Upper lobe of right lung (tissue), 1 donor: ENCODE results near the gene OR9I1. TPM values are rescaled to one million over a fixed set of nuclear protein-coding genes. Genes with fewer than 3 reads are reported as not detected.

Experiments used
- ATAC-seq: fragments of 200-7000 bp; cut with Tn5 transposase; one replicate; pipeline ENCODE4 v1.9.1; 2020; ENCODE audit warnings: mild to moderate bottlenecking, moderate library complexity
- DNase-seq: peaks from one replicate; pipeline ENCODE4 v3.0.0-alpha.2; 2020
- H3K27ac ChIP-seq: fragments of 200-600 bp; one replicate; pipeline ENCODE4 v1.8.0; 2022
- H3K27me3 ChIP-seq: fragments of 200-600 bp; one replicate; pipeline ENCODE4 v1.8.0; 2022; ENCODE audit warnings: mild to moderate bottlenecking
- H3K36me3 ChIP-seq: fragments of 200-600 bp; one replicate; pipeline ENCODE4 v1.8.0; 2022
- H3K4me1 ChIP-seq: fragments of 200-600 bp; one replicate; pipeline ENCODE4 v1.8.0; 2022
- H3K4me3 ChIP-seq: fragments of 200-600 bp; one replicate; pipeline ENCODE4 v1.8.0; 2022; ENCODE audit warnings: mild to moderate bottlenecking
- H3K9me3 ChIP-seq: fragments of 200-600 bp; one replicate; pipeline ENCODE4 v1.8.0; 2022
- CTCF ChIP-seq: fragments of 200-600 bp; IDR thresholded peaks from one replicate; pipeline ENCODE4 v1.8.0; 2022; ENCODE audit warnings: antibody characterized with exemption
- intact Hi-C: fragments of 100-400 bp; cut with DNase I; formaldehyde crosslinking; loops from one replicate; pipeline ENCODE4 v1.11.0; 2022
- total RNA-seq: library from RNA; stranded (reverse); fragmentation: NEBNext Ultra II Directional; extraction: Animal tissue kit (Norgen Biotek cat#: 25700); gene quantifications from one replicate; pipeline ENCODE4 v1.2.1, GENCODE V29; 2021
- donor health status: DM: no; HTN: yes; CAD: no; lungs with severe emphysema.

The OR9I1 gene
- total RNA-seq, 1 donor from 2014 or later: not detected

GRCh38 chr11:58142761-58143160 is 17.4 kb upstream of the OR9I1 start:
- H3K4me3 ChIP-seq: no peak overlapping the region
- no peaks in the 10 kb centered on the region for H3K27me3 ChIP-seq
- DNase-seq (no peak), ATAC-seq (no peak)
- TF ChIP-seq CTCF: no peak
- H3K27ac ChIP-seq: no peak overlapping the region
- no peaks in the 10 kb centered on the region for H3K4me1 ChIP-seq
- intact Hi-C loops: no loop called here
- H3K9me3 ChIP-seq: no peaks in the 10 kb centered on the region
- H3K36me3 ChIP-seq: no peaks in the 10 kb centered on the region

- Histone ChIP-seq H3K27ac (no peak overlapping the region), H3K4me1 (no peaks in the 10 kb centered on the region), H3K27me3 (no peaks in the 10 kb centered on the region), H3K36me3 (no peaks in the 10 kb centered on the region), H3K4me3 (no peak overlapping the region), H3K9me3 (no peaks in the 10 kb centered on the region)
- ATAC-seq (no peak), DNase-seq (no peak)
- intact Hi-C loops: no loop called here
- no peak for TF ChIP-seq CTCF
Observed at GRCh38 chr11:58135171-58135570, 9.8 kb upstream of the OR9I1 start.

GRCh38 chr11:58134151-58134550 is 8.8 kb upstream of the OR9I1 start:
- ATAC-seq: no peak

GRCh38 chr11:58133309-58134076 is 8.2 kb upstream of the OR9I1 start:
- H3K4me1 ChIP-seq: no peaks in the 10 kb centered on the region
- no peaks in the 10 kb centered on the region for H3K9me3 ChIP-seq
- no peaks in the 10 kb centered on the region for H3K27me3 ChIP-seq
- ATAC-seq: no peak
- intact Hi-C loops: no loop called here
- no peak overlapping the region for H3K4me3 ChIP-seq
- no peak for DNase-seq
- H3K36me3 ChIP-seq: no peaks in the 10 kb centered on the region
- H3K27ac ChIP-seq: no peak overlapping the region
- no peak for TF ChIP-seq CTCF

More at GRCh38 chr11:58134151-58134550, 8.8 kb upstream of the OR9I1 start:
- Histone ChIP-seq H3K27me3 (no peaks in the 10 kb centered on the region), H3K27ac (no peak overlapping the region), H3K9me3 (no peaks in the 10 kb centered on the region), H3K4me3 (no peak overlapping the region), H3K4me1 (no peaks in the 10 kb centered on the region), H3K36me3 (no peaks in the 10 kb centered on the region)
- no peak for DNase-seq
- no peak for TF ChIP-seq CTCF
- intact Hi-C loops: no loop called here

- no peak overlapping the region for H3K27ac ChIP-seq
- ATAC-seq (no peak), DNase-seq (no peak)
- H3K27me3 ChIP-seq: no peaks in the 10 kb centered on the region
- intact Hi-C loops: no loop called here
- H3K4me3 ChIP-seq: no peak overlapping the region
- no peaks in the 10 kb centered on the region for H3K36me3 ChIP-seq
- no peaks in the 10 kb centered on the region for H3K4me1 ChIP-seq
- no peaks in the 10 kb centered on the region for H3K9me3 ChIP-seq
- no peak for TF ChIP-seq CTCF
Observed at GRCh38 chr11:58127350-58127749, 2.0 kb upstream of the OR9I1 start.

GRCh38 chr11:58121096-58121495 is 4.2 kb downstream of the OR9I1 start:
- no peak for DNase-seq
- H3K27me3 ChIP-seq: no peaks in the 10 kb centered on the region
- H3K4me3 ChIP-seq: no peak overlapping the region
- H3K36me3 ChIP-seq: no peaks in the 10 kb centered on the region
- intact Hi-C loops: no loop called here
- no peak overlapping the region for H3K27ac ChIP-seq
- no peak for ATAC-seq
- H3K4me1 ChIP-seq: no peaks in the 10 kb centered on the region
- TF ChIP-seq CTCF: no peak
- H3K9me3 ChIP-seq: no peaks in the 10 kb centered on the region
